ENCODE data around the gene ADAMTS18. TPM values are rescaled to one million over a fixed set of nuclear protein-coding genes. Genes with fewer than 3 reads are reported as not detected.

Gene ADAMTS18
- total and polyA plus RNA-seq, 4 donors = under 0.01 to 0.17 TPM; not detected in 2

DNA sequence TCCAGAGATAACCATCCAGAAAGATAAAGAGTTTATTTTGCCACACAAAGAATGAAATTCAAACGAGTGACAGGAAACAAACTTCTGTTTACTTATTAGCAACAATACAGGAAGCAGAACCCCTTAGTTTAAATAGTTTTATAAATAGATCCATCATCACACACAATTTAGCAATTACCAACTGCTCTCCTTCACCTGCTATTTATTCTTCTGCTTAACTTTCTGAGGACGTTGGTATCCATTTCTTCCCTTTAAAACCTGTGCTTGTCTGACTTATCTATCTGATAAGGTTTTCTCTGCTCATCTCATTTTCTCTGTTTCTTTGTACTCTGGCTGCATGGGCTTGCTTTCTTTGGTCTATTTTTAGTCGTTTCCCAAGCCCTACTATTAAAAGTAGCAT, 4.3 kb upstream of the ADAMTS18 start:
- DNase-seq (ENCODE audit: low spot score) = no peak
- H3K27ac ChIP-seq (ENCODE audit: low read depth in 1 of 2, low read length in 2 of 2) = no peak overlapping the region
- no peak overlapping the region for H3K9ac ChIP-seq (ENCODE audit: low read depth in 1 of 2, low read length in 2 of 2)
- no peak overlapping the region for H3K4me3 ChIP-seq (ENCODE audit: low read depth in 1 of 3, low read length in 3 of 3)
- TF ChIP-seq, protein P1, sequence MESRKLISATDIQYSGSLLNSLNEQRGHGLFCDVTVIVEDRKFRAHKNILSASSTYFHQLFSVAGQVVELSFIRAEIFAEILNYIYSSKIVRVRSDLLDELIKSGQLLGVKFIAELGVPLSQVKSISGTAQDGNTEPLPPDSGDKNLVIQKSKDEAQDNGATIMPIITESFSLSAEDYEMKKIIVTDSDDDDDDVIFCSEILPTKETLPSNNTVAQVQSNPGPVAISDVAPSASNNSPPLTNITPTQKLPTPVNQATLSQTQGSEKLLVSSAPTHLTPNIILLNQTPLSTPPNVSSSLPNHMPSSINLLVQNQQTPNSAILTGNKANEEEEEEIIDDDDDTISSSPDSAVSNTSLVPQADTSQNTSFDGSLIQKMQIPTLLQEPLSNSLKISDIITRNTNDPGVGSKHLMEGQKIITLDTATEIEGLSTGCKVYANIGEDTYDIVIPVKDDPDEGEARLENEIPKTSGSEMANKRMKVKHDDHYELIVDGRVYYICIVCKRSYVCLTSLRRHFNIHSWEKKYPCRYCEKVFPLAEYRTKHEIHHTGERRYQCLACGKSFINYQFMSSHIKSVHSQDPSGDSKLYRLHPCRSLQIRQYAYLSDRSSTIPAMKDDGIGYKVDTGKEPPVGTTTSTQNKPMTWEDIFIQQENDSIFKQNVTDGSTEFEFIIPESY (IDR thresholded peaks at IDR 0.05) = no peak
- H3K9me3 ChIP-seq (ENCODE audit: control insufficient read depth in 4 of 4, low read length in 3 of 4) = no peaks in the 10 kb centered on the region
- no peaks in the 10 kb centered on the region for H3K36me3 ChIP-seq (ENCODE audit: control insufficient read depth in 4 of 4, insufficient read depth in 3 of 4, low read depth in 1 of 4, low read length in 3 of 4)
- H3K4me1 ChIP-seq (ENCODE audit: control insufficient read depth in 4 of 4, insufficient read depth in 4 of 4, low read length in 3 of 4) = no peaks in the 10 kb centered on the region
- peaks cover 0 to 18% (median 8%) of the 10 kb centered on the region in 4 donors for H3K27me3 ChIP-seq (ENCODE audit: control insufficient read depth in 4 of 4, insufficient read depth in 4 of 4, low read length in 3 of 4)
- 3% methylated on average over 3 of the region's 3 CpGs for WGBS

DNA sequence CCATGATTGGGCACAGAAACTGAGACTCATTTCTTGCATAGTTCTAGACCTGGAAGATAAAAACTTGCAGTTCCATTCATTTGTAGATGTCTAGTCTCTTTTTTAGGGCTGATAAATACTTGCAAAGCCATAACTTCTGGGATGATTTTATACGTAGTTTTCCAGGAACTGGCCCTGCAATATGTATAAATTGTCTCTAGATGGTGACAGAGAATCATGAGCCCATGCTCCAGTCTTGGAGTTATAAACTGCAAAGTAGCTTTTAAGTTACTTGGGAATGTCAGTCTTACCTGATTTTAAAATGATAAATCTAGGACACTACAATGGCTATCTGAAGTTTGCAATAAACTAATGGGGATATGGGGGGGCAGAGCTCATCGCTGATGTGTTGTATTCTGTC, 3.0 kb upstream of the ADAMTS18 start:
- Histone ChIP-seq H3K4me3 (ENCODE audit: low read depth in 1 of 3, low read length in 3 of 3) (no peak overlapping the region), H3K4me1 (ENCODE audit: control insufficient read depth in 4 of 4, insufficient read depth in 4 of 4, low read length in 3 of 4) (no peaks in the 10 kb centered on the region), H3K9ac (ENCODE audit: low read depth in 1 of 2, low read length in 2 of 2) (no peak overlapping the region), H3K27ac (ENCODE audit: low read depth in 1 of 2, low read length in 2 of 2) (no peak overlapping the region), H3K27me3 (ENCODE audit: control insufficient read depth in 4 of 4, insufficient read depth in 4 of 4, low read length in 3 of 4) (peaks cover 0 to 18% (median 4%) of the 10 kb centered on the region in 4 donors), H3K36me3 (ENCODE audit: control insufficient read depth in 4 of 4, insufficient read depth in 3 of 4, low read depth in 1 of 4, low read length in 3 of 4) (no peaks in the 10 kb centered on the region), H3K9me3 (ENCODE audit: control insufficient read depth in 4 of 4, low read length in 3 of 4) (no peaks in the 10 kb centered on the region)
- DNase-seq (ENCODE audit: low spot score) = no peak
- TF ChIP-seq FOXA1 (IDR thresholded peaks at IDR 0.05) (no peak), TAF1 (conservative IDR thresholded peaks at IDR 0.05) (no peak), HNF4G (IDR thresholded peaks at IDR 0.05) (no peak), RAD21 (IDR thresholded peaks at IDR 0.05) (no peak)
- TF ChIP-seq, protein P2, sequence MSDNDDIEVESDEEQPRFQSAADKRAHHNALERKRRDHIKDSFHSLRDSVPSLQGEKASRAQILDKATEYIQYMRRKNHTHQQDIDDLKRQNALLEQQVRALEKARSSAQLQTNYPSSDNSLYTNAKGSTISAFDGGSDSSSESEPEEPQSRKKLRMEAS (IDR thresholded peaks at IDR 0.05) = no peak
- TF ChIP-seq, protein P3, sequence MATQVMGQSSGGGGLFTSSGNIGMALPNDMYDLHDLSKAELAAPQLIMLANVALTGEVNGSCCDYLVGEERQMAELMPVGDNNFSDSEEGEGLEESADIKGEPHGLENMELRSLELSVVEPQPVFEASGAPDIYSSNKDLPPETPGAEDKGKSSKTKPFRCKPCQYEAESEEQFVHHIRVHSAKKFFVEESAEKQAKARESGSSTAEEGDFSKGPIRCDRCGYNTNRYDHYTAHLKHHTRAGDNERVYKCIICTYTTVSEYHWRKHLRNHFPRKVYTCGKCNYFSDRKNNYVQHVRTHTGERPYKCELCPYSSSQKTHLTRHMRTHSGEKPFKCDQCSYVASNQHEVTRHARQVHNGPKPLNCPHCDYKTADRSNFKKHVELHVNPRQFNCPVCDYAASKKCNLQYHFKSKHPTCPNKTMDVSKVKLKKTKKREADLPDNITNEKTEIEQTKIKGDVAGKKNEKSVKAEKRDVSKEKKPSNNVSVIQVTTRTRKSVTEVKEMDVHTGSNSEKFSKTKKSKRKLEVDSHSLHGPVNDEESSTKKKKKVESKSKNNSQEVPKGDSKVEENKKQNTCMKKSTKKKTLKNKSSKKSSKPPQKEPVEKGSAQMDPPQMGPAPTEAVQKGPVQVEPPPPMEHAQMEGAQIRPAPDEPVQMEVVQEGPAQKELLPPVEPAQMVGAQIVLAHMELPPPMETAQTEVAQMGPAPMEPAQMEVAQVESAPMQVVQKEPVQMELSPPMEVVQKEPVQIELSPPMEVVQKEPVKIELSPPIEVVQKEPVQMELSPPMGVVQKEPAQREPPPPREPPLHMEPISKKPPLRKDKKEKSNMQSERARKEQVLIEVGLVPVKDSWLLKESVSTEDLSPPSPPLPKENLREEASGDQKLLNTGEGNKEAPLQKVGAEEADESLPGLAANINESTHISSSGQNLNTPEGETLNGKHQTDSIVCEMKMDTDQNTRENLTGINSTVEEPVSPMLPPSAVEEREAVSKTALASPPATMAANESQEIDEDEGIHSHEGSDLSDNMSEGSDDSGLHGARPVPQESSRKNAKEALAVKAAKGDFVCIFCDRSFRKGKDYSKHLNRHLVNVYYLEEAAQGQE (IDR thresholded peaks at IDR 0.05) = no peak
- TF ChIP-seq, protein P4, sequence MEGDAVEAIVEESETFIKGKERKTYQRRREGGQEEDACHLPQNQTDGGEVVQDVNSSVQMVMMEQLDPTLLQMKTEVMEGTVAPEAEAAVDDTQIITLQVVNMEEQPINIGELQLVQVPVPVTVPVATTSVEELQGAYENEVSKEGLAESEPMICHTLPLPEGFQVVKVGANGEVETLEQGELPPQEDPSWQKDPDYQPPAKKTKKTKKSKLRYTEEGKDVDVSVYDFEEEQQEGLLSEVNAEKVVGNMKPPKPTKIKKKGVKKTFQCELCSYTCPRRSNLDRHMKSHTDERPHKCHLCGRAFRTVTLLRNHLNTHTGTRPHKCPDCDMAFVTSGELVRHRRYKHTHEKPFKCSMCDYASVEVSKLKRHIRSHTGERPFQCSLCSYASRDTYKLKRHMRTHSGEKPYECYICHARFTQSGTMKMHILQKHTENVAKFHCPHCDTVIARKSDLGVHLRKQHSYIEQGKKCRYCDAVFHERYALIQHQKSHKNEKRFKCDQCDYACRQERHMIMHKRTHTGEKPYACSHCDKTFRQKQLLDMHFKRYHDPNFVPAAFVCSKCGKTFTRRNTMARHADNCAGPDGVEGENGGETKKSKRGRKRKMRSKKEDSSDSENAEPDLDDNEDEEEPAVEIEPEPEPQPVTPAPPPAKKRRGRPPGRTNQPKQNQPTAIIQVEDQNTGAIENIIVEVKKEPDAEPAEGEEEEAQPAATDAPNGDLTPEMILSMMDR (IDR thresholded peaks at IDR 0.05; ENCODE audit: low read depth, low read length, missing input control) = no peak
- WGBS = 33% methylated on average over 2 of the region's 2 CpGs

DNA sequence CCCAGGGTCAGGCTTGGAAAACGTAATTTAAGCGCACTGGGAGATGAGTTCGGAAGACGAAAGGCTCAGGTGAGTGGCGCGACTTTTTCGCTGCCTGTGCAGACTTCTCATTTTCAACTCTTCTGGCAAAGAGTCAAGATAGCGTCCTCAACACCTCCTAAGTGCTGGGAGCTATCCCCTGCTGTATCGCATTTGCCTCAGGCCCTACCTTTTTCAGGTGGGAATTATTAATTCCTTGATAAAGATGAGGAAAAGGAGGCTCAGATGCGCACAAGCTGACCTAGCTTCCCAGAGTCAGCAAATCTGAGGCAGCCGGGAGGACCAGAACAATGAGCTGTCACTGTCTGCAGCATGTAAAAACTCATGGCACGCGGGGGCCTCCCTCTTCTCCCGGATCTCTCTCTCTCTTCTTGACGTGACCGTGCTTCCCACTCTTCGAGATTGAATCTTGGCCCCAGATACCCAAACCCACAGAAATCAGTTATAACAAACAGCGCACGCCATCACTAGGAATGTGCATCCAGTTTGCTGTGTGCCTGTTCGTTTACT, 512 bp upstream of the ADAMTS18 start:
- no peaks in the 10 kb centered on the region for H3K9me3 ChIP-seq (ENCODE audit: control insufficient read depth in 4 of 4, low read length in 3 of 4)
- WGBS = 10% methylated on average over 20 of the region's 20 CpGs
- H3K4me3 ChIP-seq (ENCODE audit: low read depth in 1 of 3, low read length in 3 of 3) = no peak overlapping the region
- no peaks in the 10 kb centered on the region for H3K4me1 ChIP-seq (ENCODE audit: control insufficient read depth in 4 of 4, insufficient read depth in 4 of 4, low read length in 3 of 4)
- H3K9ac ChIP-seq (ENCODE audit: low read depth in 1 of 2, low read length in 2 of 2) = no peak overlapping the region
- H3K27me3 ChIP-seq (ENCODE audit: control insufficient read depth in 4 of 4, insufficient read depth in 4 of 4, low read length in 3 of 4) = peaks cover 0 to 18% (median 6%) of the 10 kb centered on the region in 4 donors
- no peak for DNase-seq (ENCODE audit: low spot score)
- H3K27ac ChIP-seq (ENCODE audit: low read depth in 1 of 2, low read length in 2 of 2) = no peak overlapping the region
- H3K36me3 ChIP-seq (ENCODE audit: control insufficient read depth in 4 of 4, insufficient read depth in 3 of 4, low read depth in 1 of 4, low read length in 3 of 4) = no peaks in the 10 kb centered on the region
- TF ChIP-seq RAD21 (IDR thresholded peaks at IDR 0.05) (no peak), TAF1 (conservative IDR thresholded peaks at IDR 0.05) (no peak), HNF4A (conservative IDR thresholded peaks at IDR 0.05) (no peak), RXRA (IDR thresholded peaks at IDR 0.05) (no peak), FOXA2 (IDR thresholded peaks at IDR 0.05) (no peak), EGR1 (IDR thresholded peaks at IDR 0.05; ENCODE audit: low read depth in 2 of 2) (no peak), GABPA (IDR thresholded peaks at IDR 0.05 in 1 of 2, conservative IDR thresholded peaks at IDR 0.05 in 1 of 2) (no peak)
- TF ChIP-seq, protein P1 (IDR thresholded peaks at IDR 0.05) = no peak
- TF ChIP-seq, protein P2 (IDR thresholded peaks at IDR 0.05) = no peak
- TF ChIP-seq, protein P5, sequence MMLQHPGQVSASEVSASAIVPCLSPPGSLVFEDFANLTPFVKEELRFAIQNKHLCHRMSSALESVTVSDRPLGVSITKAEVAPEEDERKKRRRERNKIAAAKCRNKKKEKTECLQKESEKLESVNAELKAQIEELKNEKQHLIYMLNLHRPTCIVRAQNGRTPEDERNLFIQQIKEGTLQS (IDR thresholded peaks at IDR 0.05) = no peak

Data from liver (tissue), 9 donors.